ENCODE data around the gene EVI5.

The EVI5 gene

DNA sequence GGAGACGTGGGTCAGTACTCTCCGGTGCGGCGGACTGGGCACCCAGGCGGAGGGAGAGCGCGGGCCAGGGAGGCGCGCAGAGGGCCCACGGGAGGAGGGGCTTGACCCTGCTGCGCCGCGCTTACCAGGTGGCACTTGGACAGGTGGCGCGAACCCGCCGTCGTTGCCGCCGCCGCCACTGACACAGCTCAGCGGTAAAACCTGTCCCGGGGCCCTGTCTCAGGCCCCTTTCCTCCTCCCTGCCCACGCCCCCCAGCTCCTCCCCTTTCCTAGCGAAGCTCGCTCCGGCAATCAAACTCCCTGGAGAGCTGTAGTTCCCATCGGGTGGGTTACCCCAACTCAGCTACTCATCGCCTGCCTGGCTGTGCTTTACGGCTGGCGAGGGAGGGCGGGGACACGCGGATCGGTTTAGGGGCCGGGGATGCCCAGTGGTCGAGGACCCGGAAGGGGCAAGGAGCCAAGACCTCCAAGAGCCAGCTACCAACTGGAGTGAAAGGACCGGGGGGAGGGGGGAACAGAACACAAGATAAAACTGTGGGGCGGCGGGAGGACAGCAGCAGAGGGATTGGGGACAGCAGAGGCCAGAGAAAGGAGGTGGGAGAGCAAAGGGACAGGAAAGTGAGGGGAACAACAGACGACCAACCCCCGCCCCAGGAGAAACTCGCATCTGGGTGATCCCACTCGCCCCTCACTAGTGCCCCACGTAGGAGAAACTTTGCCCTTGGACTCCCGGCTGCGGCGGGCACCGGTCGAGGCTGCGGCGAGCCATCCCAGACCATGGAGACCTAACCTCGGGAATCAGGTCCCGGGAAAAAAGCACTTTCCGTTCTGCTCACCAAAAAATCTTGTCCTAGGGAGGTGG lies 301.1 kb downstream of the EVI5 start:
- peak; percentile 63 for DNase-seq (ENCODE audit: low spot score)

DNA sequence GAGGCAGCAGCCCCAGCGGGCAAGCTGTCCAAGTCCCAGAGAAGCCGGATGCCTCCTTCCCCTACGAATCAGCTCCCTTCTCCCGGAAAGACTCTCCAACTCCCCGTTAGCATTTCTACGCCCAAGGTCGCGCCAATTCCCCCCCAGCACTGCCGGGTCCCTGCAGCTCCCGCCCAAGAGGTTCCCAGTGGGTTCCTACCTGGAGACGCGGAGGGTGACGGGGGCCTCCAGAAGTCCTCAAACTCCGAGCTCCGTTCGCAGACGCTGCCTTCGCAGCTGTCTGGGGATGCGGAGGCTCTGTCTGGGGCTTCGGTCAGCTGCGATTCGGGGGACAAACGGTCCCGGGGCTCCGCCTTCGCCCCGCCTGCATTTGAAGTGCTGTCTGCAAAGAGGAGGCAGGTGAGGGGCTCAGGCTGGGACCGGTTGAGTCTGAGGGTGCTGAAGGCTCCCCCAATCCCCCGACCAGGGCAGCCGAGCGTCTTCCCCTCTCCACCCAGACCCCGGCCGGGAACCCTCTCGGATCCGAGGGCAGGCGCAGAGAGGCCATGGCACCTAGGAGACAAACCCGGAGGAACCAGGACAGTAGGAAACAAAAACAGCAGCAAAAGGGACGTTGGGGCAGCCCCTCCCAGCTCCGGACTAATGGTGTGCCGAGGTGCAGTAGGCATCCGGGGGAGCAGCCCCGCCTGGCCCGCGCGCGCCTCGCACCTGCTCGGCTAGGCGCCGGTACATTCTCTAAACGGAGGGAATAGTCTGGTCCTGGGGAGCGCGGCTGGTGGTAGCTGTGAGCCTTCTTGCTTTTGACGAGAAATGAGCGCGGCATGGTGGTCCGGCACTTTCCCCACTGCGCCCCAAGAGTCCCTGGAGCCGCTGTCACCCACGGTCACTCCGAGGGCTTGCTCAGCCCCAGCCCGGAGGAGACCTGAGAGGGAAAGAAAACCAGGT lies 302.0 kb downstream of the EVI5 start:
- no peak for DNase-seq (ENCODE audit: low spot score)

DNA sequence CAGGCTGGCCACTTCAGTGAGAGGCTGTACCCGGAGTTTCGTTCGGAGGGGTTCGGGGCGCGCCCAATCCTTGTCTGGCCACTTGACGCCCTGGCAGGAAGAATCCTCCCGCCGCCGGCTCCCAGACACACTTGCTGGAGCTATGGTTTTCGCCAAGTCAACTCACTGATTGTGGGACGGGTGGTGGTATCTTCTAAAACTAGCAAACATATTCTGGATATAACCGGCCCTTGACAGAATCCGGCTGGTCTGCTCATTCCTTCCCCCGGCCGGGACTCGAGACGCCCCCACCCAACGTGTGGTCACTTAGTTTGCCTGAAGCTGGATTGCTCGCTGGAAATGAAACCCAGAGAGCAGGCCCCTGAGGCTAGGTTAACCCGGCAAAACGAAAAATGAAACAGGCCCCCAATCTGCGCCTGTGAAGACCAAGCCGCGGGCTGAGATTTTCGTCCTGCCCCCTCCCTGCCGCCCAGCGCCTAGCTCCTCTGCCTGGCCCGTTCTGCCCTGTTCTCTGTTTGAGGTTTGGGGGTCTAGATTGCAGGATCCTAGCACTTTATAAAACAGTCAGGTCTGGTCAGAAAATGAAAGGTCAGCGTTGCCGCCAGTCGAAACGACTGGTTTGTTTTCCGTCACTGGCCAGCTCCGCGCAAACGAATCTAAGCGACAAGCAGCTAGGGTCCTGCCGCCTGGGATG lies 302.8 kb downstream of the EVI5 start:
- DNase-seq (ENCODE audit: low spot score) = no peak

DNA sequence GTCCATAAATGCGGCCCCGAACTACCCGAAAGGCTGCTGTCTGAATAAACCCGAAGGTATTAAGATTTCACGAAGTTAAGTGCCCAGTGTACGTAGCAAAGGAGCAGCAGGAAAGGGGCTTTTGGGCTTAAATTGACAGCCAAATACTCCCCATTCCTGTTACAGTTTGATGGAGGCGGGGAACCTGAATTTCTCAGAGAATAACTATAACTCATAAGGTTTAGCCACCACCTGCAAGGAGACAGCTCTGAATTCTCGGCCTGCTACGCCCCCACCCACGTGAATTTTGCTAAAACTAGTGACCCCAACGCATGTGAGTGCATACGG lies 303.3 kb downstream of the EVI5 start:
- no peak for DNase-seq (ENCODE audit: low spot score)

DNA sequence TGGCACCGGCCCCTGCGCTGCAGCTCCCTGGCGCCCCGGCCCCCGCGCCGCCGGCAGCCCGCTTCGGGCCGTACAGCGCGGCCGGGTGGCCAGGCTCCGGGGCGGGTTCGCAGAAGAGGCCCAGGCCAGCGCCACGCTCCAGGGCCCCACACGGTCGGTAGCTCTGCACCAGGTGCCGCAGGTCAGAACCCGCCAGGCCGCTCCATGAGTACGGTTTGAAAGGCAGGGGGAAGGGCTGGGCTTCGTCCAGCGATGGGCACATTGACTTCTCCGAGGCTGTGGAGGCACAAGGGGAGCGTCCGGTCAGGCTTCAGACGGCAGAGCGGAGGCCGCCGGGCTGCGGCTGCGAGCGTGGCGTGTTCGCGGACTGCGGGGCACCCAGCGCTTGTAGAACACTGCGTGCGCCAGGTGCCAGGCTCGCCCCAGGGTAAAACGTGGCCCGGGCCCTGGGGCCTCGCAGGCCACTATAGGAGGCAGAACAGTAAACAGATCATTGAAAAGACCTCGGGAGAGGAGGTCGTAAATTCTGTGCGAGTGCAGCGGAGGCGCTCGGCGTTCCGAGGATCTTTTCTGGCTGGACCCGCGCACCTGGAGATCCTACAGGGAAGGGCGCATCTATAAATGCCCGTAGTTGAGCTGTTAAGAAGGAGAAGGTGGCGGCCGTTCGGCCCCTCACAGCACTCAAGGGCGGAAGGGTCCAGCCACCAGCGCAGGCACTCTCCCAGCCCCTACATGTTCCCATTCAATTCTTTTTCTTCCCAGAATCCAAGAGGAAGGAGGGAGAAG lies 303.9 kb downstream of the EVI5 start:
- no peak for DNase-seq (ENCODE audit: low spot score)

DNA sequence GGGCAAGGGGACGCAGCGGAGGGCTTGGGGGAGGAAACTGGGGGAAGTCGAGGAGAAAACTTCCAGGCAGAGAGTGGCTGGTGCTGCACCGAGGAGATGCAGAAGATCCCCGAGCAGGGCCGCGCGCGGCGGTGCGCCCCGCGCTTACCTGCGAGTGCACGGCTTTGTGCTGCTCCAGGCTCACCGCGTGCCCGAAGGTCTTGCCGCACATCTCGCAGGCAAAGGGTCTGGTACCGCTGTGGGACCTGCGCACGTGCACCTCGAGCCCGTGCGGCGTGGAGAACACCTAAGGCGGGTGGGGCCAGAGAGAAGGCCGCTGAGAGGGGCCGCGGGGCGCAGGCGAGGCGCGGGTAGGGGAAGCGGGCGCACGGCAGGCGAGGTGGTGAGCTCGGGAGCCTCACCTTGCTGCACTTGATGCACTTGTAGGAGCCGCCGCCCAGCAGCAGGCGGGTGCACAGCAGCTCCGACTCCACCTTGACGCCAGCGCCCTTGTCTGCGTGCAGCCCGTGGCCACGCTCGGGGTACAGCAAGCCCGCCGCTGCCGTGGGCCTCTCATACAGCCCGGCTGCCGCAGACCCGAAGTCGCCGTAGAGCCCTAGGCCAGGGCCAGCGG lies 304.6 kb downstream of the EVI5 start:
- no peak for DNase-seq (ENCODE audit: low spot score)

DNA sequence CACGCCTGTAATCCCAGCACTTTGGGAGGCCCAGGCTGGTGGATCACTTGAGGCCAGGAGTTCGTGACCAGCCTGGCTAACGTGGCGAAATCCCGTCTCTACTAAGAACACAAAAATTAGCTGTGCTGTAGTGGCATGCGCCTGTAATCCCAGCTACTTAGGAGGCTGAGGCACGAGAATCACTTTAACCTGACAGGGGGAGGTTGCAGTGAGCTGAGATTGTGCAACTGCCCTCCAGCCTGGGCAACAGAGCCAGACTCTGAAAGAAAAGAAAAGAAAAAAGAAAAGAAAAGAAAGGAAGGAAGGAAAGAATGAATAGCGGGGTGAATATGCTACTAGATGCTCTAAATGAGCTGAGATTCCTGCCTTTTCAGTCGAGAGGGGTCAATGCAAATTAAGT lies 305.3 kb downstream of the EVI5 start:
- no peak for DNase-seq (ENCODE audit: low spot score)

DNA sequence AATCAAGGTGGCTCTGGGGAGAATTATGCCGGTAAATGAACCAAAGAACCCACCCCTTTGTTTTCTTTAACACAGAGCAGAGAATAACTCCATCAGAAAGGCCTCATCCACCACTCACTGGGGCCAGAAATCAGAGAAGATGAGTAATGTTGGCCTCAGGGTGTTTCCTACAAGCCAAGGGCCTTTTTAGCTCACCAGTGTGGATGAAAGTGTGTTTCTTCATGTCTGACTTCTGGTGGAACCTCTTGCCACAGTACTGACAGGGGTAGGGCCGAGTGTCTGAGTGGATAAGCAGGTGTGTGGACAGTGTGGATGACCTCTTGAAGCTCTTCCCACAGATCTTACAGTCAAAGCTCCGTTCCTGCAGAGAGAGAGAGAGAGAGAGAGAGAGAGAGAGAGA lies 306.5 kb downstream of the EVI5 start:
- no peak for DNase-seq (ENCODE audit: low spot score)

DNA sequence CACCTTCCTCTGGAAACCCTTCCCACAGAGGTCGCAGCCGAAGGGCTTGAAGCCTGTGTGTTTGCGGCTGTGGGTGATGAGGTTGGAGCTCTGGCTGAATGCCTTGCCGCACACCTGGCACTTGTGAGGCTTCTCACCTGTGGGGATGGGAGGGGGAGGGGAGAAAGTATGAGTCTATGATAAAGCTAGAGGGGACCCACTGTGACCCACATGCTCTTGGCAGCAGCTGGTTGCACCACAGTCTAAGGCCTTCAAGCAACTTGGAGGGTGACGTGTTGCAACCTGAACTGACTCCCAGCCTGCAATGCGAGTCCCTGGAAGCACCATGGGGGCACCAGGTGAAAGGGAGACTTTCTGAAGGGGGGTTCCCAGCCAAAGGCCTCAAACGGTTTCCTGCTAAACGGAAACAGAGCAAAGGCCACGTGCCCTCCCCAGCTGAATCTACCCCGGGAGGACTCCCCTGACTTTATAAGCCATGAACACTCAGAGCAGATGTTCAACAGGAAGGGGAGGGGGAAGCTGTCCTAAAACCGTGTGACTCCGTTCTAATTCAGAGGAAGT lies 308.8 kb downstream of the EVI5 start:
- DNase-seq (ENCODE audit: low spot score) = no peak

DNA sequence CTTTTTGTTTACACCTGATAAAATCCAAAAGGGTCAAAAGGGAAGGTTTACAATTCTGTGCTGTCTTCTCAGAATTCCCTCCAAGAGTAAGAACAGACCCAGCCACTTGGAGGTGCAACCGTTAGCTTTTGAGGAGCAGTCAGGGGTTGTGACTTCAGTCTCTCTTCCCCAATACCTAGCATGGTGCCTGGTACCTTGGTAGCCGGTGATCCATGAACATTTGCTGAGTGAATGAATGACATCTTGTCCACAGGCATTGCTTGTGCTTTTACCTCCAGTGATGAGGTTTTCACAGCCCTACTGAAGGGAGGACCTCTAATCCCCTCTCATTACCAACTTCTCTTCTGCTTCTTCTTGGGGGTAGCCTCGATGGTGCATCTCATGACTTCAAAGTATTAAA lies 309.9 kb downstream of the EVI5 start:
- DNase-seq (ENCODE audit: low spot score) = no peak

DNA sequence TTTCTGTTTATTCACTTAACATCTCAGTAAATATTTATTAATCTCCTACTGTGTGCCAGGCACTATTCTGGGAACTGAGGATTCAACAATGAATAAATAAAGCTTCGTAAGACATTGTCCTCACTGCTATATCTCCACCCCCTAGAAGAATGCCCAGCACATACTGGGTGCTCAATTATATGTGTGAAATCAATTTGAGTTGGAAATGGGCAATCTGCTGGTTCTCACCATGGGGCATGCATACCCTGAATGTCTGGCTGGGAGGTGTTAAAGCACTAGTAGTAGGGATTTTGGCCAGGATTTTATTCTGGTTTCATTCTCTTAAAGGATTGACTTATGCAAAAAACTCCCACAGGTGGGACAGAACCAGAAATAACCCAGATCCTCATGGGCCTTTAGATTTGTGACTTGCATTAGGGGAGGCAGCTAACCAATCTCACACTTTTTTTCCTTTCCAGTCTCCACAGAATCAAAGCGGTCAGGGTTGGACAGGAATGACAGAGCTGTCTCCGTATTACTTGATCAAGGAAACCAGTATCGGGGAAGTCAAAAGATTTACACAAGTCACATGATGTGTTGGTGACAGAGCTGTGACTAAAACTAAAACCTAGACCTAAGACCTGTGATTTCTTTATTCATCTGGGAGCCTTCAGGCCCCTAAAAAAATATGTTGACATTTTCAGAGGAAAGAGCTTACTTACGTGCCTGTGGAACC lies 311.0 kb downstream of the EVI5 start:
- DNase-seq (ENCODE audit: low spot score) = no peak

DNA sequence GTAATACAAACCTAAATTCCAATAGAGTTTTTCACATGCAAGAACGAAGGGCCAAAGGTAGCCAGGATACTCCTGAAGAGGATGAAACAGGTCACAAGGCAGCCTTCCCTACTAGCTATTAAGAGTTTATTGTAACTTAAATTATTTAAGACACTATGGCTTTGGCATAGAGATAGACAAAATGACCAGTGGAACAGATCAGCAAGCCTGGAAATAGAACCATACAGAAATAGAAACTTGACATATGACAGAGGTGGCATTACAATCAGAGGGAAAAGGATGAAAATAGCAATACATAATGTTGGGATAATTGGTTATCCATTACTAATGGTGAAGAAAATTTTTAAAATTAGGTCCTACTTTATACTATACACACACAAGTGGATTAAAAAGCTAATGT lies 314.7 kb downstream of the EVI5 start:
- no peak for DNase-seq (ENCODE audit: low spot score)

DNA sequence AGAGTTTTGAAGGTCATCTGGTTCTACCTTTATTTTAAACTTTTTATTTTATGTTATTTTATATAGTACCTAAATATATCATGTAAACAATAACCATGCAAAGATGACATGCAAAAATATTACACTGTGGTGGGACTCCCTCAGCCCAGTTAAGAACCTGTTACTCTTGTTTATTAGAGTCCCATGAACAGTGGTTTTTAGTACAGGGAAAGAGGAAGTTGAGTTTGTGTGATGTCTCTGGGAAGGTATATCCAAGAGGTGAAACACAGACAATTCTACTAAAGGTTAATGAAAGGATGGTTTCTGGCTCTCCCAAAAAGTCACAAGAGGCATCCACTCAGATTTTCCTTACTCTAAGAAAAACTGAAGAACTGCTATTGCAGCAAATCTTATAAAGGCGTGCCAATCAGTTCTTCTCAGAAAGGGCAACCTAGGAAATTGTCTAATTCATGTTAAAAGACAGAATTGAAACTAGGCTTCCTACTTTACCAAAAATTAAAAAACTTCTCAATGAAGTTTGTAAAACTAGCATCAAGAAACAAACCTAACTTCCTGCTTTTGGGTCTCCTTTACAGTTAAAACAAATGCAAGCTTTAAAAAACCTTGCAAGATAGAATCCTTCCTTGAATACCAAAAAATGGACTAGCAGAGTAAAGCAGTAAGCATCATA lies 318.1 kb downstream of the EVI5 start:
- no peak for DNase-seq (ENCODE audit: low spot score)

DNA sequence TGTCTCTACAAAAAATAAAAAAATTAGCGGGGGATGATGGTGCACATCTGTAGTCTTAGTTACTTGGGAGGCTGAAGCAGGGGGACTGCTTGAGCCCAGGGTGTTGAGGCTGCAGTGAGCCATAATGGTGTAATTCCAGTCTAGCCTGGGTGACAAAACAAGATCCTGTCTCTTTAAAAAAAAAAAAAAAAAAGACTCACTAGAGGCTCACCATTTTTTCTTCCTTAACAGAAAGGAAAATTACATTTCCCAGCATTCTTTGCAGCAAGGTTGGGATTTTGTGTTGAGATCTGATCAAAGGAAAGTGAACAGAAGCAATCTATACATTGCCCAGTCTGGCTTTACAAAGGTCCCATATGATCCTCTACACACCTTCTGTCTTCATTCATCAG lies 319.7 kb downstream of the EVI5 start:
- DNase-seq (ENCODE audit: low spot score) = no peak

DNA sequence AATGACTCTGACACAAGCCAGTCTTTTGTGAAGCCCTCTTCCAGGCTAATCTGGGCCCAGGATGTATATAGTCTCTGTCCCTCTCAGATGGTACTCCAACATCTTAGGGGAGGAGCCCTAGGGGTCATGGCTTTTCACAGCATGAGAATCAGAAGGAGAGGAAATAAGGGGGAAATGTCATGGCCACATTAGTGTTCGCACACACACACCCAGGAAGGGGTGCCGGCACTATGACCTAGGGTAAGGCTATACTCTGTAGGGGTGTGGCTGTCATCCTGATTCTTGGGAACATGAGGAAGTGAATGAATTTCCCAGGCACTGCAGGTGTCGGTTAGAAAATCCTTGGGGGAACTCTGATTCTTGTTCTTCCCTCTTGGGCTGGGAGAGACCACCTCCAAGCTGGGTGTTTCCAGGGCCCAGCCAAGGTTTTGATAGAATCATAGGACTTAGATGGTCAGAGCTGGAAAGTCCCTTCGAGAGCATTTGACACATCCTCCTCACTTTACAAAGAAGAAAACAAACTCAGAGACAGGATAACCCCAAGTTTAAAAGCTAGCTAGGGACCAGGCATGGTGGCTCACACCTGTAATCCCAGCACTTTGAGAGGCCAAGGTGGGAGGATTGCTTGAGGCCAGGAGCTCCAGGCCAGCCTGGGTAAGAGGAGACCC lies 320.2 kb downstream of the EVI5 start:
- no peak for DNase-seq (ENCODE audit: low spot score)

DNA sequence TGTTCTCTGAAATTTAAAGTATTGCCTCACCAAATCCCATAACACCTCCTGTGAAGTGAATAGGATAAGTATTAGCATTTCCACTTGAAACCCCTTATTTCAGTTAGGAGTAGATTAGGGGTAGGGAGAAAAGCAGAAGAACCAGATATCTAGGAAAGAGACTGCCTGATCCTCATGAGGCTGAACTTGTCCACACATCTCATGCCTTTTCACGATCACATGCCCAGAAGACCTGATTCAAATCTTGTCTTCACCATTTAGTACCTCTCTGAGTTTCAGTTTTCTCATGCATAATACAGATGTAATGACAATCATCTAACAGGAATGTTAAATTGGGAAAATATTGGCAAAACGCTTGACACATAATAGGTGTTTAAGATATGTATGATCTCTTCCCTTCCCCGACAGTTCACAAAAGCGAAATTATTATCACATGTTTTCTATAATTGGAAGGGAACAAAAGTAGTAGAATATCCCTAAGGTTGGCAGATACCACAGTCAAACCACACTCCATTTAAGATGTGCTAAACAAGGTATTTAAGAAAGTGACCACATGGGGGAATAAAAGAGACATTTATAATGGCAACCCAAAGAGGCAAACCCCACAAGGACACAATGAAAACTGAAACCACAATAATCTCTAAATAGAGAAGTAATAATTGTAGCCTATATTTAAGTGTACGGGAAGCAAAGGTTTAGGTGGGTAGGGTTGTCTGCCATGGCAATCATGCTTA lies 323.4 kb downstream of the EVI5 start:
- DNase-seq (ENCODE audit: low spot score) = no peak

DNA sequence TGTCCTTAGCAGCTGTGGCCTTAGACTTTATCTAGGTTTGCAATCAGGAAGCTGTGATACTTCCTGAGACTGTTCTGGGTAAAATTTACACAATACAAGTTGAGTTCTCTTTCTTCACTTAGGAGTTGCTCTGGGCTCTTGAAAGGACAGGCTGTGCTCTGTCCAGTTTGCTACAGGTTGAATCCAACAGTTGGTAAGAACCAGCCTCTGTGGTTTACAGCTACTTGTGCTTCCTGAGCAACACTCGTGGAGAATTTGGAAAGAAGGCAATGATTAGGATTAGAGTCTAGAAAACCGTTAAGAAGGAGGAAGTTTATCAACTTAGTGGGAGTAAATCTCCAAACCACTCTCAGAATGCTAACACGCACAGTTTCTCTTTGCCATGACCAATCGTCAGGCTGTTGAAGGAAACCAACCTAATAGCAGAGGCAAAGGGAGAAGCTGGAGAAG lies 325.0 kb downstream of the EVI5 start:
- DNase-seq (ENCODE audit: low spot score) = no peak
